ENCODE data around the gene NPTN.

- TF ChIP-seq CTCF (IDR thresholded peaks at IDR 0.05) (no peak), POLR2A (IDR thresholded peaks at IDR 0.05) (no peak)
These were observed 117.7 kb downstream of the NPTN start for GRCh38 chr15:73515527-73515926.
